ACHN (cell line): ENCODE results near the gene C1orf159.
"Not testable (repeated sequence)": the region's sequence is repeated elsewhere in the genome, so short reads cannot be mapped to it uniquely, and the experiment has no call there.

Experiments used
- DNase-seq: peaks from one replicate; pipeline ENCODE4 v3.0.0-alpha.2; 2015
- in situ Hi-C: cut with HindIII; loops from 2 replicates; pipeline ENCODE4 v1.10.0; 2017; ENCODE audit warnings: low sequenced_read_pairs, low pct_ligation_motif_present, low pct_unique_long_range_greater_than_20kb

Gene C1orf159

GRCh38 chr1:1087351-1088028 is 28.4 kb downstream of the C1orf159 start:
- in situ Hi-C loops, result no loop called here
- no peak for DNase-seq

DNA sequence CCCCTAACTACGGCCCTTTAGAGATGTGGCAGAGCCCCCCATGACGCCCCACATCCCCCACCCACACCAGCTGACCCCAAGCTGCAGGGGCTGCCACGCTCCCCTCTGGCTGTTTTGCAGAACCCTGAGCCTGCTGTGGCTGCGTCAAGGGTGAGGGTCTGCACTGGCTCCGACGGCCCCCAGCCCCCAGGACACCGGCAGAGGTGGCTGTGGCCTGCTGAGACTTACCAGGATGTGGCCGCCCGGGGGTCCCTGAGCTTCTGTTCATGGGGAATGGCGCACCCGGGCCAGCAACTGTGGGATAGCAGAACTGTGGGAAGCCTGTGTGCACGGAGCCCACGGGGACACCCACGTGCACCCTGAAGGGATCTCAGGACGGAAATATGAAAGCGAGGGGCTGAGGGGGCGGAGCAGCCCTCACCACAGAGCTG is 29.0 kb downstream of the C1orf159 start:
- no peak for DNase-seq
- in situ Hi-C loops, result no loop called here

GRCh38 chr1:1085911-1086841 is 29.7 kb downstream of the C1orf159 start:
- in situ Hi-C loops, result no loop called here
- no peak for DNase-seq

DNA sequence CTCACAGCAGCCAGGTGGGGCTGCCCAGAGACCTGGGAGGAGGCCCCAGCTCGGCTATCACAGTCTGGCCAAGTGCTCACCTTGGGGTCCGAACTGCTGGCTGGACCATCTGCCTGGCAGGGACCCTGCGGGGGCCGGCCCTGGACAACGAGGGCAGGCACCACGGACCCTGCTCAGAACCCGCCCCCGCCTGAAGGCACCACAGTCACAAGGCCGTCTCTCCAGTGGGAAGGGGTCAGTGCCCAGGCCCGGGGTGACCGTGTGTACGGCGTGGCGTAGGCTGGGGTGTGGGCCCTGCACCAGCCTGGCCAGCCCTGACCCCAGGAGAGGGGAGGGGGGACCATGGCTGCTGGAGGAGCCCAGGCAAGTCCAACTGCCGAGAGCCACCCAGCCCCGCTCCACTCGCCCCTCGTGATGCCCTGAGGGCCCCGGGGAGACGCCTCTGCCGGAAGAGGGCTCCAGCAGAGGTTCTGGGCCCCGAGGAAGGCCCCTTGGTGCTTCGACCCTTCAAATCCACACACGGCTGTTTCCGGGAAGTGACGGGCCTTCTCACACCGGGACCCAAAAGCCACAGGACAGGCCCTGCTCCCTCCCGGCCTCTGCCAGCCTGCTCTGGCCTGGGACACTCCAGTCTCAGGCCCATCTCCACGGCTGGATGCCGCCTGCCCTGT is 30.6 kb downstream of the C1orf159 start:
- no peak for DNase-seq
- in situ Hi-C loops, result no loop called here

GRCh38 chr1:1084372-1085170 is 31.3 kb downstream of the C1orf159 start:
- in situ Hi-C loops, result no loop called here

DNA sequence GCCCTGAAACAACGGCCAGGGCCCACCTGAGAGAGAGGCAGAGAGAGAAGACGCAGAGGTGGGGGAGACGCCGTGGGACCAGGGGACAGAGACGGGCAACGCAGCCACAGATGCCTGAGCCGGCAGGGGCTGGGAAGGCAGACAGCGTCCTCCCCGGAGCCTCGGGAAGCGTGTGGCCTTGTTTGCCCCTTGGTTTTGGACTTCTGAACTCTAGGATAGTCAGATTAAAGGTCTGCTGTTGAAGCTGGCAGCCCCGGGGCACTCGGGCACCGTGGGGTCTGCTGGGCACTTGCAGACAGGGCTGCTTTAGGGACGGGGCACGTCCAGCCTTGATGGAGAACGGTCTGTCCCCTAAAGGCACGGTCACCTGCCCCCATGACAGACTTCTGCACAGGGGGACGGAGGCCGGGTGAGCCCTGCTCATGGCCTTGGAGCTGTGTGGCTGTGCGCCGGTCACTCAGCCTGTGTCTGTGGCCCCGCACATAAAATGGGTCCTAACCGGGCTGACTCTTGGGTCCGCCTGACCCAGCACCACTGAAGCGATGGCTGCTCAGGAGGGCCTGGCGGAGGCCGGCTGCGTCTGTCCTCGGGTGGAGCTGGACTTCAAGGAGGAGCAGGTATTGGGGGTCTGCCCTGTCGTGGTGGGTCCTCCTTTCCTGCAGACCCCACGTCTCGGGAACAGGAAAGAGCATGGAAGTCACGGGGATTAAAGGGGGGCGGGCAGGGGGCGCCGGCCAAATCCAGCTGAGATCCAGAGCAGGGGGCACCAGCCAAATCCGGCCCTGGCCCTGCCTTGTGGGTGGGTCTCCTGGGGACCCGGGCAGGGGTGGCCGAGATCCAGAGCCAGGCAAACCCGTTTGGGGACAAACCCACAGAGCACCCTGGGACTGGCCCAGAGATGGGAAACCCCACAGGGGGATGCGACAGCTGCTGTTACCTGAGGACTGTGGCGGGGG is 32.2 kb downstream of the C1orf159 start:
- DNase-seq, result no peak
- in situ Hi-C loops, result no loop called here

More at GRCh38 chr1:1084372-1085170, 31.3 kb downstream of the C1orf159 start:
- no peak for DNase-seq

DNA sequence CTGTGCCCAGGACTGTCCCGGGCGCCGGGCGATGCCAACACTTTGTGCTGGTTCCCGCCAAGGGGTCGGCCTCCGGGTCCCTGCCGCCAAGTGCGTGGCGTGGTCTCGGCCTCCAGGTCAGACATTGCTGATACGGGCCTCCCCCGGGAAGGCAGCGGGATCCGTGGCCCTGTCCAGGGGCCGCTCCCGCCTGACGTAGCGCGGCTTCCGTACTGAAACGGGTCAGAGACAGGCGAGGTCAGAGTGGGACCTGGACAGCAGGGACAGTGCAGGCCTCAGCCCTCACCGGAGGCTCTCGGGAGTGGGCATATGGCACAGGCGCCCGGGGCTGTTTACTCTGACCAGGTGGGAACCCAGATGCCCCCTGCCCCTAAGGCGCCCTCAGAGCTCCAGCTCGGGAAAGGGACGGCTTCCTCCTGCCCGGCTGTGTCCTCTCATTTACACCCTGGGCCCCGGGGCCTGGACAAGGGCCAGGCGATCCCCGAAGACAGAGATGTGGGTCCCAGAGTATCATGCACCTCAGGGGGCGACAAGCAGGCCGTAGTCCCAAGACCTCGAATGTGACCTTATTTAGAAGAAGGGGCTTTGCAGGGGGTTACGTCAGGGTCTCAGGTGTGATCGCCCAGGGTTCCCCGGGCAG is 33.0 kb downstream of the C1orf159 start:
- in situ Hi-C loops, result no loop called here
- DNase-seq, result no peak

- in situ Hi-C loops, result no loop called here
- DNase-seq, result no peak
Observed at GRCh38 chr1:1082239-1082775, 33.6 kb downstream of the C1orf159 start.

DNA sequence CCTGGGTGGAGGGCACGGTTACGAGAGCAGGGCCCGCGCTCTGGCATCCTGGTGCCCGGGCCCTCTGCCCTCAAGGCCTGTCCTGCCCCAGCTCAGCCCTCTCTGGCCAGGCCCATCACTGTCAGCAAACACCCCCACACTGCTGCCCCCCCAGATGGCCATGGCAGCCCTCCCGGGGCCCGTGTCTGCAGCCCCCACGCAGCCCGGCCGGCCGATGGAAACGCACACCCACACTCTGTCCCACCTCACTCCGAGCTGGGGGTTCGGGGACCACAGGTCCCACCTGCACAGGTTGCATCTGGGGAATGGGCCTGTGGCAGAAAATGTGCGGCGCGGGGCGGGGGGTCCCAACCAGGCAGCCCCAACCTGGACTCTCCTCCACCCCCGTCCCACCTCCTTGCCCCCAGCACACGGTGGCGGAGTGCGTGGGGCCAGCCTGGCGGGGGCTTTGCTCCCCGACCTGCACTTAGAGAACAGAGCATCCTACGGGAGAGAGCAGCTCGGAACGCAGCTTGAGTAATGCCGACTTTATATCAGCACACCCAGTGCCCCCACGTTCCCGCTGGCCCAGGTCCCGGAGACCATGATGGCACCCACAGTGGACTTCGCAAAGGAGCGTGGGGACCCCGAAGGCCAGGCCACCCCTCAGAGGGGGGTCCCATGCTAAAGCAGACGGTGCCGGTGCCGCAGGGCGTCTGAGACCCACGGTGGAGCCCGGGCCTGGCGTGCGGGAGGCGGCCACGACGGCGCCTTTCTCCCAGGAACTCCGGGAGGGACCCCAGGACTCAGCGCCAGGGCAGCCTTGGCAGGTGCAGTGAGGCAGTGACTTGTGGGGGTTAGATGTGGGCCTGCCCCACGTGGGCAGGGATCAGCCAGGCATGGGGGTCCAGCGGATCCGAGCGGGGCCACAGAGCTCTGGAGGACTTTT is 34.3 kb downstream of the C1orf159 start:
- in situ Hi-C loops, result no loop called here

DNA sequence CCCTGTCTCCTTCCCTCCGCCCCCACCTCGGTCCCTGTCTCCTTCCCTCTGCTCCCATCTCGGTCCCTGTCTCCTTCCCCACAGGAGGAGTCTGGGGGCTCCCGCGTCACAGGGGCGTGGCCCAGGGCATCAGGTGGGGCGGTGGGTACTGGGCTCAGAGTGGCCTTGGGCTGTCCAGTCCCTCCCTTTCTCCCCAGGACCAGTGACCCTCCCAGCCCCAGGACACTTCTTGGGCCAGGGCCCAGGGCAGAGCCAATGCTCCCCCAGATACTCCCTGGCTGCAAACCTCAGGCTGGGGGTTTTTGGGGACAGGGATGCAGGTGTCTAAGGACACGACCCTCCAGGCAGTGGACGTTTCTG is 35.0 kb downstream of the C1orf159 start:
- no peak for DNase-seq
- in situ Hi-C loops, result no loop called here

More for the DNA sequence above, 34.3 kb downstream of the C1orf159 start:
- DNase-seq, result no peak

GRCh38 chr1:1080122-1080757 is 35.6 kb downstream of the C1orf159 start:
- in situ Hi-C loops, result no loop called here
- DNase-seq, result peak; percentile 73

DNA sequence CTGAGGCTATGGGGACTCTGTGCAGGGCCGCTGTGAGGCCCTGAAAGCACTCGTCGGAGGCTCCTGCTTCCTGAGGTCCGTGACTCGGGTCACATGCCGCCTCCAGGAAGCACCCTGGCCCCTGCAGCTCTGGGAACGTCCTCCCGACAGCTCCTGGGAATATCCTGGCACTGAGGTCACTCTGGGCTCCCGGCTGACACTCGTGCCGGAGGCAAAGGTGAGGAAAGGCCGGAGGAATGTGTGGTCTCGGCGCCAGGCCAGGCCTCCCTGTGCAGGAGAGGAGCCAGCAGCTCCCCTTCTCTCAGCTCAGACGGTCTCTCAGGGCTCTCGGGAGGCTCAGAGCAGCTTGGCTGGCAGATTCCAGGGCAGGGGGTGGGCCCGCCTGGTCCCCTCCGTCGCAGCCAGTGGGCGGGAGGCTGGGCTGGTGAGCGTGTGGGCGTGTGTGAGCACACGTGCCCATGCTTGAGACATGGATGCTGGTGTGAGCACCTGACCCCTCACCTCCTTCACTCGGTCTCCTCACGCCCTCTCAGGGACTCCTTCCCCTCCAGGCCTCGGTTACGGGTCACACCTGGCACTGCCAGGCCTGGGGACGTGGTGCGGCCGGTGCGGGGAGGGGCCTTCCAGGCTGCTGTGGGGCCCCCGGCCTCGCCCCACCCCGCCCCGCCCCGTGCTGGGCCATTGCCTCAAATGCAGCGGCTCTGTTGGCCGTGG is 36.3 kb downstream of the C1orf159 start:
- DNase-seq, result peak; percentile 93
- in situ Hi-C loops, result no loop called here

- DNase-seq, in situ Hi-C loops: not testable (repeated sequence)
Observed at GRCh38 chr1:1077396-1077795, 38.5 kb downstream of the C1orf159 start.

DNA sequence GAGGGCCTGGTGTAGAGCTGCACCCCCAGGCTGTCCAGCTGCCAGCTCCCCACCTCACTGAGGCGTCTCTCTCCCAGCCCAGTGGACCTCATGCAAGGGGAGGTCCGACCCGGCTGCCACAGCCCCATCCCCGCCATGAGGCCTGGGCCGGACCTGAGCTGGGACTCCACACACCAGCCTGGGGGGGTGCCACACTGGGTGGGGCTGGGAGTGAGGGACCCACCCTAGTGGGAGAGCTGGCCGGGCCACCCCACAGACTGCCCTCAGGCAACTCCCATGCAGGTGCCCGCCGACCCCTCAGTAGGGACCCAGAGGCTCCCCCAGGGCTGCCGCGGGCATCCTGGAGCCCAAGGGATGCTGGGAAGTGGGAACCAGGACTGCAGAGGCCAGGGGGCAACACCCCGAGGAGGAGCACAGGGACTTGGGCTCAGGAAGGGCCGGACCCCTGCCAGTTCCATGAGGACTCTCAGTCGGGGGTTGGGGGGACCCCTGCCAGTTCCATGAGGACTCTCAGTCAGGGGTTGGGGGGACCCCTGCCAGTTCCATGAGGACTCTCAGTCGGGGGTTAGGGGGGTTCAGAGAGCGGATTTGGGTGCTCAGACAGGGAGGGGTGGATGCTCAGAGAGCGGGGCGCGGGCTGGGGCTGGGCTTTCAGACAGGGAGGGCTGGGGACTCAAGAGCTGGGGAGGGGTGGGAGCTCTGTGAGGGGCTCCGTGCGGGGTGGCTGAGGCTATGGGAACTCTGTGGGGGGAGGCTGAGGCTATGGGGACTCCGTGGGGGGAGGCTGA is 40.5 kb downstream of the C1orf159 start:
- in situ Hi-C loops, result no loop called here

More for the DNA sequence above, 40.5 kb downstream of the C1orf159 start:
- DNase-seq, result no peak
